GM19025 (cell line): ENCODE results near the gene ZNRF3.
"Not testable (repeated sequence)": the region's sequence is repeated elsewhere in the genome, so short reads cannot be mapped to it uniquely, and the experiment has no call there.

Experiments
- ATAC-seq: cut with Tn5 transposase; IDR thresholded peaks from one replicate; pipeline ENCODE4 v1.9.1; 2021; ENCODE audit warnings: mild to moderate bottlenecking, low read depth, moderate library complexity; ENCODE audit not compliant: unreplicated experiment

The ZNRF3 gene

DNA sequence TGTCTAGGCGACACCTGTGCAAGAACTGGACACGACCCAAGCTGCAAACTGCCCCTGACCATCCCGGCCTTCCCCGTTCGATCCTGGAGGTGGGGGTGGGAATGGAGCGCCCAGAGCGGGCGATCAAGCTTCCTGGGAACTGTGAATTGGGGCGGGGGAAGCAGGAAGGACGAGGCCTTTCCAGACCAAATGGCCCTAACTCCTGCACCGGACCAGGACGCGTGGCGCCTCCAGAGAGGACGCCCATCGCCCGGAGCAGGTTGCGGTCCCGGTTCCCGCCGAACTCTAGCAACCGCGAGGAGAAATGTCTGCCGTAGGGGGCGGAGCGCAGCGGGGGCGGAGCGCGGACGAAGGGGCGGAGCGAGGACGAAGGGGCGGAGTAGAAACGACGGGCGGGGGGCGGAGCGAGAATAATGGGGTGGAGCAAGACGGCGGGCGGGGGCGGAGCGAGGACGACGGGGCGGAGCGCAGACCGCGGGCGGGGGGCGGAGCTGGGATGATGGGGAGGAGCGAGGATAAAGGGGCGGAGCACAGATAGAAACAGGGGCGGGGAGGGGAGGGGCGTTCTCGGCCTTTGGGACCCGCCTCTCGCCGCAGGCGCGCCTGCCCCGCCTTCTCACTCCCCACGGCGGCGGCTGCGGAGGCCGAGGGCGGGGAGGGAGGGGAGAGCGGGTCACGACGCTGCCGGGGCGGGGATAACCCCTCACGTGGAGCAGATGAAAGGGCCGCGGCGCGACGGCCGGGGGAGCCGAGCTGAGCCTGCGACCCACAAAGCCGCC, at the start of gene ZNRF3:
TSS of gene ZNRF3 (plus strand) at position 695 of the 779 bp plus-strand sequence. CDS start 195 bp downstream, outside the sequence.
- ATAC-seq: peak; percentile 49

DNA sequence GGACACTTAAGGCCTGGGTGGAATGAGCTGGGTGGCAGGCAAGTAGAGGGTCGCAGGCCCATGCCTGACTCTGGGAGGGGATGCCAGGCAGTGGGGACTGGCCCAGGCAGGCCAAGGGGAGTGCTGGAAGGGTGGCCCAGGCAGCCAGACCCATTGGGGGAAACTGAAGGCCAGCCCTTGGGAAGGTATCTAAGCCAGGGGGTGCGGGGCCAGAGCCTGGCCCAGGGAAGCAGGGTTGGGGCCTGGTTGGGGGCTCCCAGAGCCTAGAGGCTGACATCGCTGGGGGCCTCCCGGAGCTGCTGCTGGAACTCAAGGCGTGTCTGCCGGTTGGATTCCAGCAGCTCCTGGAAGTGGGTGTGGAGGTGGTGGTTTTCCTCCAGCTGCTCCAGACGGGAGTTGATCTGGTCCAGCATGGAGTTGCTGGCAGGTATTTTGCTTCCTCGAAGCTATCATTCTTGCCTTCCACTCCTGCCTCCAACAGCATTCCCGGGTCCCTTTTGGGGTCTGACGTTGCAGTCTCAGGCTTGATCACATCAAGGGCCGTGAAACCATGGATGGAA, 47.7 kb upstream of the ZNRF3 start:
- no peak for ATAC-seq

GRCh38 chr22:28837640-28838039, 45.7 kb upstream of the ZNRF3 start:
- ATAC-seq: no peak

GRCh38 chr22:28838971-28839370, 44.4 kb upstream of the ZNRF3 start:
- no peak for ATAC-seq

- ATAC-seq: no peak
Observed at GRCh38 chr22:28841111-28841510, 42.3 kb upstream of the ZNRF3 start.

GRCh38 chr22:28843633-28844032, 39.7 kb upstream of the ZNRF3 start:
- ATAC-seq: no peak

- not testable (repeated sequence) for ATAC-seq
Observed at GRCh38 chr22:28844277-28844676, 39.1 kb upstream of the ZNRF3 start.

- ATAC-seq: no peak
Observed at GRCh38 chr22:28846994-28847393, 36.4 kb upstream of the ZNRF3 start.

- ATAC-seq: no peak
Observed at GRCh38 chr22:28855355-28856094, 27.8 kb upstream of the ZNRF3 start.

DNA sequence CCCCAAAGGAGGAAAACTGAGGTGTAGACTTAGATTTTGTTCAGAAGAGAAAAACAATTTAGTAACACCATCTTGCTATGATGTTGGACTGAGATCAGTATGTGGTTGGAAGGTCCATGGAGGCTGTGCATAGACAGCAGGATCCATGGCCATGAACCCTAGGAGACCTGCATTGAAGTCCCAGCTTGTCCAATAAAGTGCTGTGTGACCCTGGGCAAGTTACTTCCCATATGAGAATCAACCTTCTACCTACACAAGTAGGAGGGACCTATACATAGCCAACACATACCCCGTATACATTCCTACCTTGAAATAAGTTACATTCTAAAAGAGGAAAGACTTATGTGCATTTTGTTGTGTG, 27.3 kb upstream of the ZNRF3 start:
- ATAC-seq: no peak

DNA sequence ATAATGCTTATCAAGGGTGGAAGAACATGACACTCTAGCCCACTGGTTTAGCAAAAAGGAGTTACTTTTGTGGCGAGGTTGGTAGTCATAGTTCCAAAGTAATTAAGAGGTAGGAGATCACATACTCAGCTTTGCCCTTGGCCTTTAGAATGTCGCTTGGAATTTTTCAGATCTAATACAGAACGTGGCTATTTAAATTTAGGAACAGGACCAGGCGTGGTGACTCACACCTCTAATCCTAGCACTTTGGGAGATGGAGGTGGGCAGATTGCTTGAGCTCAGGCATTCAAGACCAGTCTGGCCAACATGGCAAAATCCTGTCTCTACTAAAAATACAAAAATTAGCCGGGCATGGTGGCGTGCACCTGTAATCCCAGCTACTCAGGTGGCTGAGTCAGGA, 26.1 kb upstream of the ZNRF3 start:
- ATAC-seq: no peak

GRCh38 chr22:28864878-28865596, 18.3 kb upstream of the ZNRF3 start:
- no peak for ATAC-seq

- no peak for ATAC-seq
Observed at GRCh38 chr22:28867191-28867590, 16.2 kb upstream of the ZNRF3 start.

DNA sequence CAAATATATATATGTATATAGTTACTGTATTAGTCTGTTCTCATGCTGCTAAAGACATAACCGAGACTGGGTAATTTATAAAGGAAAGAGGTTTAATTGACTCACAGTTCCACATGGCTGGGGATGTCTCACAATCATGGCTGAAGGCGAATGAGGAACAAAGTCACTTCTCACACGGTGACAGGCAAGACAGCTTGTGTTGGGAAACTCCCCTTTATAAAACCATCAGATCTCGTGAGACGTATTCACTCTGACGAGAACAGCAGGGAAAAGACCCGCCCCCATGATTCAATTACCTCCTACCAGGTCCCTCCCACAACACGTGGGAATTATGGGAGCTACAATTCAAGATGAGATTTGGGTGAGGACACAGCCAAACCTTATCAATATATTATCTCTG, 15.0 kb upstream of the ZNRF3 start:
- ATAC-seq: not testable (repeated sequence)

DNA sequence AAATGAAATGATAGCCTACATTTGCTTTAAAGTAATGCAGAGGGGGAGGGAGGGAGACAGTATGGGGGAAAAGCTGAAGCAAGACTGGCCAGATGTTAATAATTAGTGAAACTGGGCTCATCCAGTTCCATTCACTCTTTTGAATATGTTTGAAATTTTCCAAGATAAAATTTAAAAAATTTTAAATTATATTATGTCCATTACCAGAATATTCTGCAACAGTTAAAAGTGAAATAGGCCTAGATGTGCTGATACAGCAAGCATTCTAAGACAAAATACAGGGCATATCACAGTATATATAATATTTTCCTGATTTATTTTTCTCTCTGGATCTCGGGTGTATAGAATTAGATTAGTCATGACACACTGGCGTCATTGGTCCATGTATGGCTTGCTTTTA, 13.6 kb upstream of the ZNRF3 start:
- ATAC-seq: no peak

DNA sequence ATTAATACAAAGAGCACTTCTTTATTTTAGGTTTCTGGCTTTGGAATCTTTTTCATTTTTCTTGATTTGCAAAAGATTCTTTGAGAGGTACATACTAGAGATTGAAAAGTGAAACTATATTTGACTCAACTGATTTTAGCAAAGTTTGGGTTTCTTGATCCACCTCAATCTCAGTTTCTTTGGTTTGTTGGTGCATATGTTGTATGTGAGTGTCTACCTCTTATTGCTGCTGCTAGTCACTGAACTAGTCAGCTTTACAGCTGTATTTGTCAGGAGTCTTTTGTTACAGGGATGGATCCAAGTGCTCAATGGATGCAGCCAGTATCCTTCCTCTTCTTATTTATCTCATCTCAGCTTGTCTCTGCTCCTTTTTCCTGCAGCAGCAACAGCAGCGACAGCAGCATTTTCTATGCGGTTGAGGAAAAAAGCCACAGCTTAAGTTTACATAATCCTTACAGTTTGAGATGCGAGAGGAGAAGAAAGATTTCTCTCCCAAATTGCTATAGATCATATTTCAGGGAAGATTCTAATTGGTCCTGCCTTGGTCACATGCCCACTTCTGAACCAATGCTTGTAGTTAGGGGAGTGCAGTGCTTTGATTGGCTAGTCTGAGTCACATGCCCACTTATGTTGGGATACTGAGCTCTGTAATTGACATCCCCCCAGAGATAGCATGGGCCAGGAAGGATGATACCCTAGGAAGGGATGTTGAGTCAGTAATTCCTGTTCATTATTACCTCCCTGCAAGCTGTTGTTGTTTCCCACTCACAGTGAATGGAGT, 10.0 kb upstream of the ZNRF3 start:
- no peak for ATAC-seq

- no peak for ATAC-seq
Observed at GRCh38 chr22:28874061-28874460, 9.3 kb upstream of the ZNRF3 start.

- no peak for ATAC-seq
Observed at GRCh38 chr22:28874811-28875320, 8.5 kb upstream of the ZNRF3 start.

- ATAC-seq: no peak
Observed at GRCh38 chr22:28882545-28882877, 861 bp upstream of the ZNRF3 start.

- no peak for ATAC-seq
Observed at GRCh38 chr22:28883657-28883916, 215 bp downstream of the ZNRF3 start.
